Astrocyte of the cerebellum (primary cell): ENCODE measurements around the gene GALK2.
"Not testable (repeated sequence)": the region's sequence is repeated elsewhere in the genome, so short reads cannot be mapped to it uniquely, and the experiment has no call there.

Source experiments
- DNase-seq: peaks from one replicate; pipeline ENCODE4 v3.0.0-alpha.2; 2011; ENCODE audit warnings: low read depth
- H3K4me3 ChIP-seq: 2 replicates; pipeline ENCODE4 v1.5.1; 2011; ENCODE audit warnings: mild to moderate bottlenecking, low read depth, low read length, moderate library complexity
- in situ Hi-C: cut with HindIII; loops from 2 replicates; pipeline ENCODE4 v1.10.0; 2017; ENCODE audit warnings: low sequenced_read_pairs
- TF ChIP-seq, protein P1 (sequence below): IDR thresholded peaks from 2 replicates; pipeline ENCODE4 v1.5.1; 2012; ENCODE audit warnings: low read length, low read depth, moderate library complexity, mild to moderate bottlenecking; ENCODE audit errors: missing control alignments

Gene GALK2

DNA sequence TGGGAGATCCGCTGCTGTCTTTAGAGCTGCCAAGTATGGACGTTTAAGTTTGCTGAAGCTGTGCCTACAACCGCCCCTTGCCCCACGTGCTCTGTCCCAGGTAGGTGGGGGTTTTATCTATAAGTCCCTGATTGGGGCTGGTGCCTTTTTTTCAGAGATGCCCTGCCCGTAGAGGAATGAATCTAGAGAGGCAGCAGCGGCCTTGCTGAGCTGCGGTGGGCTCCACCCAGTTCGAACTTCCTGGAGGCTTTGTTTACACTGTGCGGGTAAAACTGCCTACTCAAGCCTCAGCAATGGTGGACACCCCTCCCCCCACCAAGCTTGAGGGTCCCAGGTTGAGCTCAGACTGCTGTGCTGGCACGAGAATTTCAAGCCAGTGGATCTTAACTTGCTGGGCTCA lies 169.6 kb downstream of the GALK2 start:
- TF ChIP-seq, protein P1, sequence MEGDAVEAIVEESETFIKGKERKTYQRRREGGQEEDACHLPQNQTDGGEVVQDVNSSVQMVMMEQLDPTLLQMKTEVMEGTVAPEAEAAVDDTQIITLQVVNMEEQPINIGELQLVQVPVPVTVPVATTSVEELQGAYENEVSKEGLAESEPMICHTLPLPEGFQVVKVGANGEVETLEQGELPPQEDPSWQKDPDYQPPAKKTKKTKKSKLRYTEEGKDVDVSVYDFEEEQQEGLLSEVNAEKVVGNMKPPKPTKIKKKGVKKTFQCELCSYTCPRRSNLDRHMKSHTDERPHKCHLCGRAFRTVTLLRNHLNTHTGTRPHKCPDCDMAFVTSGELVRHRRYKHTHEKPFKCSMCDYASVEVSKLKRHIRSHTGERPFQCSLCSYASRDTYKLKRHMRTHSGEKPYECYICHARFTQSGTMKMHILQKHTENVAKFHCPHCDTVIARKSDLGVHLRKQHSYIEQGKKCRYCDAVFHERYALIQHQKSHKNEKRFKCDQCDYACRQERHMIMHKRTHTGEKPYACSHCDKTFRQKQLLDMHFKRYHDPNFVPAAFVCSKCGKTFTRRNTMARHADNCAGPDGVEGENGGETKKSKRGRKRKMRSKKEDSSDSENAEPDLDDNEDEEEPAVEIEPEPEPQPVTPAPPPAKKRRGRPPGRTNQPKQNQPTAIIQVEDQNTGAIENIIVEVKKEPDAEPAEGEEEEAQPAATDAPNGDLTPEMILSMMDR: no peak
- in situ Hi-C loops: no loop called here
- H3K4me3 ChIP-seq: no peak overlapping the region
- DNase-seq: no peak

DNA sequence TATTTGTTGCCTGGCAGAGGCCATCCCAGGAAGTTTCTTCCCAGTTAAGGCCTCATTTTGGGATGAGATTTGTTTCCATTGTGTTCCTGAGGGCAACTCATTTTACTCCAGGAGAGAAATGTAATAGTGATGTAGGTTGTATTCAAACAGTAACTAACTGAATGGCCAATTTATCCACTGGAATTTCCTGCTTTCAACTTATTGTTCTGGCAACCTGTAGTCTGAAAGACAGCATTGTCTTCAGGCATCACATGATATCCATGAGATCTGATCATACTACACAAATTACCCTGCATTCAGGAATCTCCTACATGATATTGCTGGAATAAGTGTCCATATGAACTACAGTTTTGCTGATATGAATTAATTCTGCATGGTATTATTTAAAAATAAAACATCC lies 173.5 kb downstream of the GALK2 start:
- TF ChIP-seq, protein P1: no peak
- no peak overlapping the region for H3K4me3 ChIP-seq
- DNase-seq: no peak
- in situ Hi-C loops: no loop called here

DNA sequence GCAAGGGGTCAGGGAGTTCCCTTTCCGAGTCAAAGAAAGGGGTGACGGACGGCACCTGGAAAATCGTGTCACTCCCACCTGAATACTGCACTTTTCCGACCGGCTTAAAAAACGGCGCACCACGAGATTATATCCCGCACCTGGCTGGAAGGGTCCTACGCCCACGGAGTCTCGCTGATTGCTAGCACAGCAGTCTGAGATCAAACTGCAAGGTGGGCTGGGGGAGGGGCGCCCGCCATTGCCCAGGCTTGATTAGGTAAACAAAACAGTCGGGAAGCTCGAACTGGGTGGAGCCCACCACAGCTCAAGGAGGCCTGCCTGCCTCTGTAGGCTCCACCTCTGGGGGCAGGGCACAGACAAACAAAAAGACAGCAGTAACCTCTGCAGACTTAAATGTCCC lies 184.4 kb downstream of the GALK2 start:
- in situ Hi-C loops, H3K4me3 ChIP-seq, DNase-seq: not testable (repeated sequence)

DNA sequence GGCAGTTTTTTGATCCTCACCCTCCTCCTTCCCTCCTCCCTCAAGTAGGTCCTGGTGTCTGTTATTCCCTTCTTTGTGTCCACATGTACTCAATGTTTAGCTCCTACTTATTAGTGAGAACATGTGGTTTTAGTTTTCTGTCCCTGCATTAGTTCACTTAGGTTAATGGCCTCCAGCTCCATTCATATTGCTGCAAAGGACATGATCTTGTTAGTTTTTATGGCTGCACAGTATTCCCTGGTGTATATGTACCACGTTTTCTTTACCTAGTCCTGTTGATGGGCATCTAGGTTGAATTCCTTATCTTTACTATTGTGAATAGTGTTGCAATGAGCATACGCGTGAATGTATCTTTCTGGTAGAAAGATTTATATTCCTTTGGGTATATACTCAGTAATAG lies 191.3 kb downstream of the GALK2 start:
- TF ChIP-seq, protein P1: no peak
- DNase-seq: no peak
- no peak overlapping the region for H3K4me3 ChIP-seq
- in situ Hi-C loops: no loop called here

DNA sequence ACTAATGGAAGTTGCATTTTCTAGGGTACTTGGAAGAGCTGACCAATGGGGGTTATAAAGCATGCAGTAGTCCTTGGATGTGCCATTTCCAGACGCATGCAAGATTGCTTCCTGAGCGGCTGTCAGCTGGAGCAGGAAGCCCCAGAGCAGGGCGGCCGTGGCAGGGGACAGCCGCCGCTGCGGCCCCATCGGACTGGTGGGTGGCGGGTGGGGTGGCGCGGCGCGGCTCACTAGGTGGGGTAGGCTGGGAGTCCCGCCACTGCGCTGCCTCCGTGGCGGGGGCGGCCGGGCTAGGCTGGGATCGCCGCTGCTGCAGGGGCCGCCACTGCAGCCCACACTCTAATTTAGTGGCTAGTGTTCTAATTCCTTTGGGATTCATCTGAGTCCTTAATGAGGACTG lies 196.4 kb downstream of the GALK2 start:
- TF ChIP-seq, protein P1: no peak
- DNase-seq: no peak
- H3K4me3 ChIP-seq: no peak overlapping the region
- in situ Hi-C loops: no loop called here

DNA sequence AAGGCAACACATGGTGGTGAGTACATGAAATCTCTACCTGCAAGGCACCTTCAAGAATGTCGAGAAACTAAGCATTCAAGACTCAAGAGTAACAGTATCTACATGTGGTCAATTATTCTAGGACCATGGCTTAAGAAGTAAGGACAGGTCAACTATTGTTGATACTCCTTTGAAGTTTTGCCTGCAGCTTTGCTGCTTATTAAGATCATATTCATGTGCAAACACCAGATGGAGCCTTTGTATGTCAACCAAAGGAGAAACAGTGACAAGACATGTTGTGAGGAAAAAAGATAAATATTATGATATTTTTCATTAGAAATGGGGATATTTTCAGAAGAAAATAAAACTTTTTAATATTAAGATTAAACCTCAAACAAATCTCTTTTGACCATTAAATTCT lies 200.7 kb downstream of the GALK2 start:
- DNase-seq: no peak
- H3K4me3 ChIP-seq: no peak overlapping the region
- TF ChIP-seq, protein P1: peak; percentile 18
- in situ Hi-C loops: no loop called here

DNA sequence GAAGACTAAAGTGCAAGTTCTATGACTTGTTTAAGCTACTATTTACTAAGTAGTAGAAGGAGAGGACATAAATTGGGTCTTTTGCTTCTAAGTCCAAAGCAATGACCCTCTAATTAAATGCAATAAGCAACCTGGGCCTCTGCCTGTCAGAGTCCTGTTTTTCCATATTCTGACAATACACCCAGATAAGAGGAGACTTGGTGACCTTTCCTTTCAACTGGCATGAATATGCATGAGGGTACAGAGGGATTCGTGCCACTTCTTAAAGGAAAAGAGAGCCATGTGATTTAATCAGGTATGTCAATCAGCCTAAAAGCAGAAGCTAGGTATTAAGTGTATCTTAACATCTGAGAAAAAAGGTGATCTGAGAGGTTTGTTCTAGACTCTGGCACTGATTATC lies 202.3 kb downstream of the GALK2 start:
- DNase-seq: no peak
- TF ChIP-seq, protein P1: no peak
- H3K4me3 ChIP-seq: no peak overlapping the region
- in situ Hi-C loops: no loop called here
